Endometrial microvascular endothelial cells (primary cell): Measurements from ENCODE around the gene SPACA4. TPM values are rescaled to one million over a fixed set of nuclear protein-coding genes. Genes with fewer than 3 reads are reported as not detected.

Experiments used
- in situ Hi-C: cut with HindIII; loops from 2 replicates; pipeline ENCODE4 v1.10.0; 2017; ENCODE audit warnings: low sequenced_read_pairs, low pct_unique_long_range_greater_than_20kb; ENCODE audit errors: inconsistent ontology term
- total RNA-seq: library from RNA; depleted of rRNA; stranded (reverse); fragments of >200 nt; gene quantifications from one replicate; pipeline ENCODE4 v1.2.3, GENCODE V29; 2015; ENCODE audit errors: inconsistent ontology term

The SPACA4 gene
- total RNA-seq, 1 donor from 2014 or later: not detected

DNA sequence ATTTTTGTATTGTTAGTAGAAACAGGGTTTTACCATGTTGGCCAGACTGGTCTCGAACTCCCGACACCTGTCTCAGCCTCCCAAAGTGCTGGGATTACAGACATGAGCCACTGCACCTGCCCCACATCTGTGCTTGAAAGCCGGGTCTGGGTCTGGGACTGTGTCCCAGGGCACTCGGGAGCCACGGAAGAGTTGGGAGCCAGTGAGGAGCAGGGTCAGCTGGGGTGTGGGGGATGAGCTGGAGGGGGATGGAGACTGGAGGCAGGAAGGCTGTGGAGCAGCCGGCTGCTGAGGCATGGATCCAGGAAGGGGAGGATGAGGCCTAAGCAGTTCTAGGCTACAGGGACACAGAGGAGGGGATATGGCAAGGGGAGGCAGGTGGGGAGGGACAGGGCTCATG lies 10.7 kb upstream of the SPACA4 start:
- in situ Hi-C loops: no loop called here

DNA sequence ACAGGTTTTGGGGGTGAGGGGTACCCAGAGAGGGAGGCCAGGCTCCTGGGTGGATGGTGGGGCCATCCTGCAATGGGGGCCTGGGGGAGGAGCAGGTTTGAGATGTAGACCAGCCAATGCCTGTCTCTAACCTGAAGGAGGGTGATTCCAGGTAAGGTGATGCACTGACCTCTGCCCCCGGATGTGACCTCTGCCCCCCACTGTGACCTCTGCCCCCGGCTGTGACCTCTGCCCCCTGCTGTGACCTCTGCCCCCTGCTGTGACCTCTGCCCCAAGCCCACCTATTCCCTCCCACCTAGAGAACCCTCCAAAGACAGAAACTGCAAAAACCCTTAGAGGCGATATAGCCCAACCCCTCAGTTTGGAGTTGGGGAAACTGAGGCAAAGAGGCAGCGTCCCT lies 10.3 kb upstream of the SPACA4 start:
- in situ Hi-C loops: no loop called here

DNA sequence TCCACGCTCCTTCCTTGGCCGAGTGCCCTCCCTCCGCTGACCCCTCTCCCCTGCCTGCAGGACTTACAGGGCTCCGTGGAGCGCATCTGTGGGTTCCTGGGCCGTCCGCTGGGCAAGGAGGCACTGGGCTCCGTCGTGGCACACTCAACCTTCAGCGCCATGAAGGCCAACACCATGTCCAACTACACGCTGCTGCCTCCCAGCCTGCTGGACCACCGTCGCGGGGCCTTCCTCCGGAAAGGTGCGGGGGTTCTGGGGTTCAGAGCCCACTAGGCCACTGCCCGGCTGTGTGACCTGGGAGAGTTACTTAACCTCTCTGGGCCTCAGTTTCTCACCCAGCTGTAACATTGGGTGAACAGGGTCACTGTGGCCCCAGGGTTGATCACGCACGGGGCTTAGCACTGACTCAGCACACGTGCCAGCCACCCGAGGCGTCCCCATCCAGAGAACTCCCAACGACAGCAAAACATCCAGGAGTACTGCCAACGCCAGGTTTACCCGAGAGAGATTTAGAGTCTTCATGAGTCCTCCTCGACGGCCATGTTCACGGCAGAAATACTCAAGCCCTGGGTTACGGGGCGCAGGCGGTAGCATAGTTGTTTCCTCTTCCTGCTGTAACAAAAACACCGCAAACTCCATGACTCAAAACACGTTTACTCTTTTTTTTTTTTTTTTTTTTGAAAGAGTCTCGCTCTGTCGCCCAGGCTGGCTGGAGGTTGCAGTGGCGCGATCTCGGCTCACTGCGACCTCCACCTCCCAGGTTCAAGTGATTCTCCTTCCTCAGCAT lies 9.7 kb upstream of the SPACA4 start:
- in situ Hi-C loops: no loop called here

DNA sequence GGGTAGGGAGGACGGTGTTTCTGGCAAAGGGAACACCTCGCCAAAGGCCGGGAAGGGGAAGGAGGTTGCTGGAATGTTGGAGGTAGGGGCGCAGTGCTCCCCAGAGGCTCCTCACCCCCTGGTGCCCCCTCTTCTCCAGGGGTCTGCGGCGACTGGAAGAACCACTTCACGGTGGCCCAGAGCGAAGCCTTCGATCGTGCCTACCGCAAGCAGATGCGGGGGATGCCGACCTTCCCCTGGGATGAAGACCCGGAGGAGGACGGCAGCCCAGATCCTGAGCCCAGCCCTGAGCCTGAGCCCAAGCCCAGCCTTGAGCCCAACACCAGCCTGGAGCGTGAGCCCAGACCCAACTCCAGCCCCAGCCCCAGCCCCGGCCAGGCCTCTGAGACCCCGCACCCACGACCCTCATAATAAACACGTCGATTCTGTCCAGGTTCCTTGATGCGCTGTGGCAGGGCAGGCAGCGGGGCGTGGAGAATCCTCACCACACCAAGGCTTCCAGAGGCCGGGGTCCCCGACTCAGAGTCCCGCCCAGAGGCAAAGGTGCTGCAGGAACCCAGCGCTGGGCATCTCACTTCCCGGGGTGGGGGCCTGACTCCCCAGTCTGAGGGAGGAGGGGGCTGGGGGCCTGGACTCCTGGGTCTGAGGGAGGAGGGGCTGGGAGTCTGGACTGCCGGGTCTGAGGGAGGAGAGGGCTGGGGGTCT lies 7.4 kb upstream of the SPACA4 start:
- in situ Hi-C loops: no loop called here

DNA sequence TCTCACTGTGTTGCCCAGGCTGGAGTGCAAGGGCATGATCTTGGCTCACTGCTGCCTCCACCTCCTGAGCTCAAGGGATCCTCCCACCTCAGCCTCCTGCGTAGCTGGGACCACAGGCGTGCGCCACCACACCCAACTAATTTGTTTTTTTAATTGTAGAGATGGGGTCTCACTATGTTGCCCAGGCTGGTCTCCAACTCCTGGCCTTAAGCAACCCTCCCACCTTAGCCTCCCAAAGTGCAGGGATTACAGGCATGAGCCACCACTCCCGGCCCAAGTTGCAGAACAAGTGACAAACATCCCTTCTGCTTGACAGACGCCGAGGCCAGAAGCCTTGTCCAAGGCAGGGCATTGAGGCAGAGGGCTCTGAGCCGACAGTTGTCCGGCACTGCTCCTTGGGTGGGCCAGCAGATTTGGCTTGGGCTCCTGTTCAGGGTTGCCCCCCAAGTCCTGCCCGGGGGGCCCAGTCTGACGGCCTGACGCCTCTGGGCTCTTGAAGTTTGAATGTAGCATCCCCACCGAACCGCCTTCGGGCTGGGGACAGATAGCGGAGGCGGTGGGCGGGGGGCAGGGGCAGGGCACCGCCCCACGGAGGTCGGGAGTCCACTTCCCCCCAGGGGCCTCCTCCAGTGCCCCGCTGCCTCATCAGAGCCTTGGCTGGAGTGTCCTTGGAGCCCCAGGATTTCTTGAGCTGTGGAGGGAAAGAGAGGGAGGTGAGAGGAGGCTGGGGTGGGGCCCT lies 5.7 kb upstream of the SPACA4 start:
- in situ Hi-C loops: loop anchor here (25.0 kb wide), 1 partner anchor 139 kb away; the partner anchor contains the start of genes CYTH2 and KCNJ14

DNA sequence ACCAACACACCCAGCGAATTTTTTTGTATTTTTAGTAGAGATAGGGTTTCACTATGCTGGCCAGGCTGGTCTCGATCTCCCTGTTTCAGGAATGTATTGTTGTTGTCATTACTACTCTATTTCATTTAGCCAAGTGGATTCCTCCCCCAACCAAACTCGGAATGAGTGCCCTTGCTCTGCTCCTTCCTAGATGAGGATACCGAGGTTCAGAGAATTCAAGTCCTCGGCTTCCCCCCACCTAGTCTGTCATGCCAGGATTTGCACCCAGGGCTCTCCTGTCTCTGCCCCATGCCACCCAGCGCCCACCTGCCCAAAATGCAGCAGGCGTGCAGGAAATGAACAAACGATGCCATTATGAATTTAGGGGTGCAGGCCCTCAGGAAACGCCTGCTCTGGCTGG lies 3.5 kb upstream of the SPACA4 start:
- in situ Hi-C loops: loop anchor here (25.0 kb wide), 1 partner anchor 141 kb away; the partner anchor contains the start of genes CYTH2 and KCNJ14

DNA sequence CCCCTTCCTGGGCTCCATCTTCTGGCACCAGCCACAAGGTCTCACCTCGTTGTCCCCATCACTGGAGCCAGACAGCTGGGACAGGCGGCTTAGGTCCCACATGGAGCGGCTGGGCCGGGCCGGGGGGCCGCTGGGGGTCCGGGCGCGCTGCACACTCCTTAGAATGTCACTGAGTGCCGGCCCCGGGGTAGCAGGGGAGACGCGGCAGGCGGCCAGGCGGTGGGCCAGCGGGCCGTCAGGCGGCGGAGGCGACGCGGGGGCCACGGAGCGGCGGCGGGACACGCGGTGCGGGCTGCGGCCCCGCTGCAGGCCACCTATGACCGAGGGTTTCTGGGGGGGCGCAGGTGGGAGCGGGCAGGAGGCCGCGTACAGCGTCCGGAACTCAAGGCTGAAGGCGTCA lies 3.1 kb upstream of the SPACA4 start:
- in situ Hi-C loops: loop anchor here (25.0 kb wide), 1 partner anchor 141 kb away; the partner anchor contains the start of genes CYTH2 and KCNJ14

DNA sequence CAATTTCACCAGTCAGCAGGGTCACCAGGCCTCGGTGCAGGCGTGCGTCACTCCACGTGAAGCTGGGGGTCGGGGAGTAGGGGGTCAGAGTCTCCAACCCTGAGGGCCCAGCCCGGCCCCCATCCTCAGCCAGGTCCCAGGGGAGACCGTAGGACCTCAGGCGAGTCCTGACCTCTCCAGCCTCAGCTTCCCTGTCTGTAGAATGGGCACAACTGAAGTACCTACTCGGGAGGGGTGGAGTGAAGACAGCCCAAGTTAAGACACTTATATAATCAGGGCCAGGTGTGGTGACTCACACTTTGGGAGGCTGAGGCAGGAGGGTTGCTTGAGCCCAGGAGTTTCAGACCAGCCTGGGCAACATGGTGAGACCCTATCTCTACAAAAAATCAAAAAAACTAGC lies 2.7 kb upstream of the SPACA4 start:
- in situ Hi-C loops: loop anchor here (25.0 kb wide), 1 partner anchor 142 kb away; the partner anchor contains the start of genes CYTH2 and KCNJ14

DNA sequence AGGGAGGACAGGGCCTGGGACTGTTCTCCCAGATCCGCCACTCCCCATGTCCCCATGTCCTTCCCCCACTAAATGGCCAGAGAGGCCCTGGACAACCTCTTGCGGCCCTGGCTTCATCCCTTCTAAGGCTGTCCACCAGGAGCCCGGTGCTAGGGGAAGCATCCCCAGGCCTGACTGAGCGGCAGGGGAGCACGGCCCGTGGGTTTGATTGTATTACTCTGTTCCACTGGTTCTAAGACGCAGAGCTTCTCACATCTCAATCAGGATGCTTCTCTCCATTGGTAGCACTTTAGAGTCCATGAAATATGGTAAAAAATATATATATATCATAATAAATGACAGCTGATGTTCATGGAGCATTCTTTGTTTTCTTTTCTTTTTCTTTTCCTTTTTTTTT lies 815 bp downstream of the SPACA4 start:
- in situ Hi-C loops: loop anchor here (25.0 kb wide), 1 partner anchor 145 kb away; the partner anchor contains the start of genes CYTH2 and KCNJ14

DNA sequence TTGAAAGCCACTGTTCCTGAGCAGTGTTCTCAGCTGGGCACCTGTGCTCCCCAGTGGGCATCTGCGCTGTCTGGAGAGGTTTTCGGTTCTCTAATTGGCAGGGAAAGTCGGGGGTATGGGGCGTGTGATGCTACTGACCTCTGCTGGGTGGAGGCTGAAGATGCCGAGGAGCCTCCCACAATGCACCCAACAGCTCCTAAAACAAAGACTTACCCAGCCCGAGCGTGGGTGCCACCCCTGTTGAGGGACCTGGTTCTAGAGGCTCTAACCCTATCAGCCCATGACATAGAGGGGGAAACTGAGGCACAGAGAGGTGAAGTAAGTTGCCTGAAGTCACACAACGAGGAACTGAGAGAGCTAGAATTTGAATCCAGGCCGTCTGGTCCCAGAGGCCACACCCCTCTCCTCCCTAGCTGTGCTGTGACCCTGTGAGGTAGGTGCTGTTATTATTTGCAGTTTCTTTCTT lies 2.3 kb downstream of the SPACA4 start:
- in situ Hi-C loops: loop anchor here (25.0 kb wide), 1 partner anchor 147 kb away; the partner anchor contains the start of genes CYTH2 and KCNJ14

DNA sequence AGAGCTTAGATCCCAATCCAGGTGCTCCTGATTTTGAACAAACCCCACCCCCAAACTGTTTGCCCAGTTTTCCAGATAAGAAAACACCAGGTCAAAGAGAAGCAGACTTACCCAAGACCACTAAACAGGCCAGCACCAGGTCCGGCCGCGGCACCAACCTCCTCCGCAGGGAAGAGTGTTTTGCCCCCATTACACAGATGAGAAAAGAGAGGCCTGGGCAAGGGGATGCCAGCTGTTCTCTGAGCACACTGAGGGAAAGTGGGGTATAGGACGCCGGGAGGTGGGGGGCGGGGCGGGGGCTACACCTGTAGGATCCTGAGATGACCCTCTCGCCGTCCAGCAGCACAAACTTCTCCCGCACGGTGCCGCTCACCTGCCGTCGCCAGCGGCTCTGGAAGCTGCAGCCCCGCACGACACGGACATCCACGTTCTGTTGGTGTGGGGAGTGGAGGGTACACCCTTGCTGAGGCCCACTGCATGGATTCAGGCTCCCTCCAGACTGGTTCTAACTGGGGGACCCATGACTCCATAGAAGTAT lies 3.1 kb downstream of the SPACA4 start:
- in situ Hi-C loops: loop anchor here (25.0 kb wide), 1 partner anchor 147 kb away; the partner anchor contains the start of genes CYTH2 and KCNJ14

DNA sequence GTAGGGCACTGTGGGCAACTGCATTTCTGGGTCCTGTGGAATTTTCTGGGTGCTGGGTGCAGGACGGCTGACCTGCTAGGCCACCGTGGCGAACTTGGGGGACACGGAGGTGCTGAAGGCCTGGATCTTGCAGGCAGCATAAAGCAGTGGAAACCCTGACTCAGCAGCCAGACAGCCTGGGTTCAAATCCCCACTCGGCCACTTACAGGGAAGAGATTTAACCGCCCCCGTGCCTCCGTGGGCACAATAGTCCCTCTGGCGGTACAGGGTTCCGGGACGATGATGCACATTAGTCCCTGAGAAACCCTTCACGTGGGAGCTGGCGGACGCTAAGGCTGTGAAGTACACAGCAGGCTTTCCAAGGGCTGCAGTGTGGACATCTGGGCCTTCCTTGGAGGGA lies 5.3 kb downstream of the SPACA4 start:
- in situ Hi-C loops: loop anchor here (25.0 kb wide), 1 partner anchor 150 kb away; the partner anchor contains the start of genes CYTH2 and KCNJ14

DNA sequence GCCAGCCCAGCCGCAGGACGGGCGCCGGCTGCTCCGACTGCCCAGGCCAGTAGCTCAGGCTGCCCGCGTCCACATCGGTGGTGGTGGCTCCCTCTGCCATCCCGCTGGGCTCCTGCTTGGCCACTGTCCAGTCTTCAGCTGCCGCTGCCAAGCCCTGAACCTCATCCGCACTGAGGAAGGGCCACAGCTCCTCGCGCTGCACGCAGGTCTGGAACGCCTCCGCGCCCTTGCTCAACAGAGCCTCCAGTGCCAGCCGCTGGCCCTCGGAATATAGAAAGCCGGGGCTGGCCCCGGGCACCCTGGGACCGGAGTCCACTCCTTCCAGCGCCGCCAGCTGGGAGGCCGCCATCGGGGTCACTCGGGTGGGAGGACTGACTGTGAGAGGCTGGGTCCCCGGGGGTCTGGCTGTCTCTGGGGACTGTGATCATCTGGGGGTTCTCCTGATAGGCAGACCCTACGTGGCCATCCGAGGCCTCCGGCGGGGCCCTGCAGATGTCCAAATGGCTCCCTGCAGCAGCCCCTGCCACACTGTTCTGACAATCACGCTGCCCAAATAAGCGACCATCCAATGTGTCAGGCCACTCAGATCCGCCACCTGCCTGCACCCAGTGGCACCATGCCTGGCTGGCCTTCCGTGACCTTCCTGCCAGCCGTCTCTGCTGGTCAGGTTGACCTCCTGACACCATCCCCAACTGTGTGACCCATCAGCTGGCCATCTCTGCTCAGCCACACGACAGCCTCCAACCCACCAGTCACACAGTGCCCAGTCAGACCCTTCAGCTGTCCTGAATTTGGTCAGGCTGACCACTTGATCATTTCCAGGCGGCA lies 6.7 kb downstream of the SPACA4 start:
- in situ Hi-C loops: loop anchor here (25.0 kb wide), 1 partner anchor 151 kb away; the partner anchor contains the start of genes CYTH2 and KCNJ14

DNA sequence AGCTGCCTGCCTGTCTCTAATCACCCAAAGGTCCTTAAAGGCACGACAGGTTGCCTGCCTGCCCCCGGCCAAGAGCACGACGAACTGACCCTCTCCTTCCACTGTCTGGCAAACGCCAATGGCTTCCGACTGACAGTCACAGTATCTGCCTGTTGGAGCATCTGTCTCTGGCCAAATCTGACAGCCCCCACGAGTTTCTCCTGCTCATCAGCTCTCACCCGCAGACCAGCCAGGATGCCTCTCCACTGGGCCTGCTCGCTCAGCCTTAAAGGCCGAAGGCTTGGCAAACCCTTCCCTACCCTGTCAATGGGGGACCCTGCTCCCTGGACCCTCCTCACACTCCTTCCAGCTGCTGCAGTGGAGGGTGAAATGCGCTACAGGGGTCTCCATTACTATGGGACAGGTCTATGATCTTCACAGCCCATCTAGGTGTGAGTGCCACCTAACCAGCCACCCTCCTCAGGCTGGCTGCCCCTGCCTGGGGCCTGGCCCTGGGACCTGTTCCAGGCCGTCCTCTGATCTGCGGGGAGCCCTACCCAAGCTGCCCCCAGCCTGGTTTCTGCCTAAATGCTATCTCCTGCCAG lies 7.4 kb downstream of the SPACA4 start:
- in situ Hi-C loops: loop anchor here (25.0 kb wide), 1 partner anchor 152 kb away; the partner anchor contains the start of genes CYTH2 and KCNJ14

DNA sequence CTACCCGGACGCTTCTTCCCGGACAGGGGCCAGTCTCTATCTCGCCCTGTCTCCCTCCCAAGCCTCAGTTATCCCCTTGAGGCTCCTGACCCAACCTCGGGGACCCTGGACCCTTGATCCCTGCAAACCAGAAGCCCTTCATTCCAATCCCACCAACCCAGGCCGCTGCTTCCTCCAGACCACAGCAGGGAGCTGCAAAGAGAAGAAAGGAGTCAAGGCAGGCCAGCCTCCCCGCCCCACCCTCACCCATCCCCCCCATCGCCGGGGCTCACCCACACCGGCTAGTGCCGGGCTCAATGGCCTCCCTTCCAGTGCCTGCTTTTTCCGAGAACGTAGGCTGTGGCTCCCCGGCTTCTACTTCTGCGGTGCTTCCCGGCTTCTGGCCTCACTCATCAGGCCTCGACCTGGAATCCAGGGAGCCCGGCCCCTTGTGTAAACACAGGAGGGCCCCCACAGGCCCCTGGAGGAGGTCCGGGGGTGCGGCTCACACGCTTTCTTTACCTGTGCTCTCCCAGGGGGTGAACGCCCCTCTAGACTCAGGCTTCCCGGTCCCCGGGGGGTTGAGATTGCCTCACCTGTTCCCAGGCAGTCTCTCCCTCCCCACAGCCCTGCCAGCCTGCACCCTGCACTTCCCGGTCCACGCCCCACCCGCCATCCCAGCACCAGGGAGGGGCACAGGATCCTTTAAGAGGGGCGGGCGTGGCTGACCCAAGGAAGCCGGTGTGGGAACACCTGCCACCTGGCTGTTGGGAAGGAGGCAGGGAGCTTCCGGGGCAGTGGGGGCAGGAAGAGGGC lies 8.1 kb downstream of the SPACA4 start, which contains the start of gene FAM83E:
FAM83E (minus strand) TSS at position 641 of the 795 bp plus-strand sequence. CDS start 1,704 bp downstream, outside the sequence.
- in situ Hi-C loops: loop anchor here (25.0 kb wide), 1 partner anchor 152 kb away; the partner anchor contains the start of genes CYTH2 and KCNJ14
